Activated CD4-positive, alpha-beta T cell treated with anti-CD3 and anti-CD28 coated beads for 24 hours (primary cell): Measurements from ENCODE around the gene GCC1.

Experiments used
- DNase-seq, 2 donors: peaks; one replicate each; pipeline ENCODE4 v3.0.0-alpha.2; 2020; ENCODE audit warnings: low read depth in 2 of 2

Gene GCC1

DNA sequence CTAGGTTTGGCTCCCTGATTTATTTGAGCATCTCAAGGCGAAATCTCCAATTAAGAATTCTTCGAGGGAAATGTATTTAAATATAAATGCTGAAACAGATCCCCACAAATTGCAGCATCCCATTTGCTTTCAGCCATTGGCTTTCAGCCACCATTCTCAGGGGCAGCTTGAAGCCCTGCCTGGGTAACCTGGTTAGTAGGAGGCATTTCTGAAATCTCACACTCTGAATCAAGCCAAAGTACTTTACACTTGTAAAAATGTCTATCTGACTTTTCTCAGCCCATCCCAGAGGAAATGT lies 49.1 kb downstream of the GCC1 start:
- DNase-seq = no peak

DNA sequence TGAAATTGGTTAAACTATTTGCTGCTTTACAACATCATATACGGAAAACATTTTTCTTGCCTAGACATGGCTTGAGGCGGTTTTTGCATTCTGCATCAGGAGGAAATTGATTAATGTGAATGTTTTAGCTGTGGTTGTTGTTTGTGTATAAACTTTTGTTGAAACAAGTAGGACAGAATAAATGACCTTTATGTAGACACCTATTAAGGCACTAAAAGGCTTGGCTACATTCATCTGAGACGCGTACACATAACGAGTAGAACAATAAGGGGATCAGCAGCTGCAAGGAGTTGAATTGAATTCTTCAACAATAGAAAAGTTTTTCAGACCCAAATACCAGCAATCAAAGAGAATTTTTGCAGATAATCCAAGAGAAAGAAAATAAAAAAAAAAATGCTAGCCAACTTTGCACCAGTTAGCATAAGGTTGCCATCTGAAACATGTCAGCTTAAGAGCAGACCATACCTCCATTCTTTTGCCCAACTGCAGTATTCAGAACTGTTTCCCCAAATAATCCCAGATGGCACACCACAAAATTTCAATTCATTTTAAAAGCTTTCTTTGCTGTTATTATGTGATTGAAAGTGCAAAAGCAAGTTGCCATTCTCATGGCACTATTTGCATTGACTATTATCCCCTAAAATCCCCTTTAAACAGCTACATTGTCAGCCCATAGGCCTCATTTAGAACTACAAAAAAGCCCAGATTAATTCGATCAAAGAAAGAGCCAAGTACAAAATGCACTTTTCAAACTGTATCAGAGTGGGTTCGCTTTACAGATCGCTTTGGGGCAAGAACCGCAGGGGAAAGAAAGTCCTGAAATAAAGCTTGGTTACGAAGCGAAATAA lies 49.6 kb downstream of the GCC1 start:
- no peak for DNase-seq

DNA sequence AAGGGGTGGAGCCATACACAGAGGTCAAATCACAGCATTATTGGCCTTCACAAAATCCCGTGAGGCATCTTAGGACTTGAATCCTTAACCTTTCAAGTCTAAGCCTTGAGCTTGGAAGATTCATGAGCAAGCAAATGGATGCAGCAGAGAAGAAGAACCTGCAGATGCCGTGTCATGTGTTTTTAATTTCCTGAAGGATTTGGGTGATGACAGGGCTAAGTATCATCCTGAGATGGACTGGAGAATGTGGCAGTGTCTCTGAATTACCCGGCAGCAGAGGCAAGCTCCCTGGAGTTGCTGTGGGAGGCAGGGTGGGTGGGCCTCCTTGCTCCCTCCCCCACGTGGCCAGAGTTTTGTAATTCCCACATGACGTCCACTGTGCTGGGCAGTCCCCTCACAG lies 50.8 kb downstream of the GCC1 start:
- no peak for DNase-seq

DNA sequence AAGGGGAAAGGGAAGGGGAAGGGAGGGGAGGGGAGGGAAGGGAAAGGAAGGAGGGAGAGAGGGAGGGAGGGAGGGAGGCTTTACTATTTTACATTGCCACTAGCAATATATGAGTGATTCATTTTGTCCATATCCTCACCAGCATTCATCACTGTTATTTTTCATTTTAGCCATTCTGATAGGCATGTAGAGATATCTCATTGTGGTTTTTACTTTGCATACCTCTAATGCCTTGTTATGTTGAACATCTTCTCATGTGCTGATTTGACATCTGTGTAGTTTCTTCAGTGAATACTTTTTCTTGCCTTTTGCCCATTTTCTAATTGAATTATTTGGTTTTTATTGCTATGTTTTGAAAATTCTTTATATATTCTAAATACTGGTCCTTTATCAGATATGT lies 52.7 kb downstream of the GCC1 start:
- DNase-seq = no peak

DNA sequence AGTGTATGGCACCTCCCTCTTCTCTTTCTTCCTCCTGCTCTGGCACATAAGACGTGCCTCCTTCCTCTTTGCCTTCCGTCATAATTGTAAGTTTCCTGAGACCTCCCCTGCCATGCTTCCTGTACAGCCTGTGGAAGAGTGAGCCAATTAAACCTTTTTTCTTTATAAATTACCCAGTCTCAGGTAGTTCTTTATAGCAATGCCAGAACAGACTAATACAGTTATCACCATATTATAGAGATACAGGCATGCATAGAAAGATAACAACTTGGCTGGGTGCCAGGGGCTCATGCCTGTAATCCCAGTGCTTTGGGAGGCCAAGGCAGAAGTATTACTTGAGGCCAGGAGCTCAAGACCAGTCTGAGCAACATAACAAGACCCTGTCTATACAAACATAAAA lies 53.2 kb downstream of the GCC1 start:
- DNase-seq = no peak
